Neutrophil (primary cell): Measurements from ENCODE around the gene ZFP1.
A peak's percentile ranks its signal among the peaks of the same experiment; 100 is the strongest.

Experiments used
- H3K27ac ChIP-seq: fragments of 200-600 bp; sonication (generic); 2 replicates; pipeline ENCODE4 v1.5.1; 2016; ENCODE audit warnings: mild to moderate bottlenecking, moderate library complexity
- H3K27me3 ChIP-seq: fragments of 200-600 bp; sonication (generic); 2 replicates; pipeline ENCODE4 v1.6.0; 2016; ENCODE audit warnings: mild to moderate bottlenecking
- H3K36me3 ChIP-seq: fragments of 200-600 bp; sonication (generic); 2 replicates; pipeline ENCODE4 v1.5.1; 2017
- H3K4me1 ChIP-seq, 2 experiments: fragments of 200-600 bp in 1 of 2; sonication (generic) in 1 of 2; 1 replicate in 1 of 2; 2 replicates in 1 of 2; pipeline versions ENCODE4 v1.5.1 to v1.6.1; 2013 to 2016; ENCODE audit warnings: low read depth in 1 of 2, low read length in 1 of 2, mild to moderate bottlenecking in 1 of 2, moderate library complexity in 1 of 2; ENCODE audit not compliant: control insufficient read depth in 1 of 2, insufficient read depth in 1 of 2
- H3K4me3 ChIP-seq, 2 experiments: fragments of 200-600 bp in 1 of 2; sonication (generic) in 1 of 2; 1 replicate in 1 of 2; 2 replicates in 1 of 2; pipeline ENCODE4 v1.5.1; 2013 to 2016; ENCODE audit warnings: low read depth in 1 of 2, low read length in 1 of 2, mild to moderate bottlenecking in 1 of 2, moderate library complexity in 1 of 2
- H3K9me3 ChIP-seq: fragments of 200-600 bp; sonication (generic); 2 replicates; pipeline ENCODE4 v1.5.1; 2016
- CTCF ChIP-seq: fragments of 200-600 bp; sonication (generic); IDR thresholded peaks from 2 replicates; pipeline ENCODE4 v1.5.1; 2016; ENCODE audit warnings: antibody characterized with exemption

Gene ZFP1

GRCh38 chr16:75148311-75149195 is at the start of gene ZFP1:
Gene ZFP1, plus strand, starts transcription at chr16:75148524. Its CDS starts 4,428 bp downstream, at chr16:75152952.
- Histone ChIP-seq H3K4me1 (peaks cover 3 to 4% of the 10 kb centered on the region in 2 experiments), H3K27ac (peak within 1 kb of the TSS; percentile 74), H3K36me3 (no peaks in the 10 kb centered on the region), H3K4me3 (peak within 1 kb of the TSS; percentile 76 to 79), H3K9me3 (peaks cover 3% of the 10 kb centered on the region), H3K27me3 (no peaks in the 10 kb centered on the region)
- TF ChIP-seq CTCF = no peak

DNA sequence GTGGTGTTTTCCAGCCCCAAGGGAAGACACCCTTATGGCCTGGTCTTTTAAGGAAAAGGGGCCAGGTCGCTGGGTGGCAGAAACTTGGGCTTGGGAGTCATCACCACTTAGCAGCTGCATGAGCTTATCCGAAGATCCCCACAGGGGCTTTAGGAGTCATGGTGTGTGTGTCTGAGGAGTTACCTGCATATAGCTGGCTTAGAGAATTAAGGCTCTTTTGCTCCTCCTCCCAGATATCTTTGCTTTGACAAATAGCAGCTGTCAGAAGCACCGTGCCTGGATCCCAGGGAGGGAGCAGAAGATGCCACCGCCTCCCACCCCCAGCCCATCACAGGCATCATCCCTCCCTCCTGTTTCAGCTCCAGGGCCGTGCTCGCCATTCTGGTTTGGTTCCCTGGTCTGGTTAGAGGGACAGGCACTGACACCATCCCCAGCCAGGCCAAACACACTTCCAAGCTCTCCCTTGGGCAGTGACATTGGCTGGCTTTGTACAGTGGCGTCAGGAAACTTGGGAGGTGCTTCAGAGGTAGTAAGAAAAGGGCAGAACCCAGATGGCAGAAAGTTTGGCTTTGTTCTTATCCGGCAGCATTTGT is 49.2 kb upstream of the ZFP1 start:
- no peaks in the 10 kb centered on the region for H3K9me3 ChIP-seq
- H3K36me3 ChIP-seq = no peaks in the 10 kb centered on the region
- no peak overlapping the region for H3K4me3 ChIP-seq
- H3K4me1 ChIP-seq = peaks cover 24 to 25% of the 10 kb centered on the region in 2 experiments
- TF ChIP-seq CTCF = no peak
- H3K27ac ChIP-seq = peak overlapping the region; percentile 50
- H3K27me3 ChIP-seq = no peaks in the 10 kb centered on the region

DNA sequence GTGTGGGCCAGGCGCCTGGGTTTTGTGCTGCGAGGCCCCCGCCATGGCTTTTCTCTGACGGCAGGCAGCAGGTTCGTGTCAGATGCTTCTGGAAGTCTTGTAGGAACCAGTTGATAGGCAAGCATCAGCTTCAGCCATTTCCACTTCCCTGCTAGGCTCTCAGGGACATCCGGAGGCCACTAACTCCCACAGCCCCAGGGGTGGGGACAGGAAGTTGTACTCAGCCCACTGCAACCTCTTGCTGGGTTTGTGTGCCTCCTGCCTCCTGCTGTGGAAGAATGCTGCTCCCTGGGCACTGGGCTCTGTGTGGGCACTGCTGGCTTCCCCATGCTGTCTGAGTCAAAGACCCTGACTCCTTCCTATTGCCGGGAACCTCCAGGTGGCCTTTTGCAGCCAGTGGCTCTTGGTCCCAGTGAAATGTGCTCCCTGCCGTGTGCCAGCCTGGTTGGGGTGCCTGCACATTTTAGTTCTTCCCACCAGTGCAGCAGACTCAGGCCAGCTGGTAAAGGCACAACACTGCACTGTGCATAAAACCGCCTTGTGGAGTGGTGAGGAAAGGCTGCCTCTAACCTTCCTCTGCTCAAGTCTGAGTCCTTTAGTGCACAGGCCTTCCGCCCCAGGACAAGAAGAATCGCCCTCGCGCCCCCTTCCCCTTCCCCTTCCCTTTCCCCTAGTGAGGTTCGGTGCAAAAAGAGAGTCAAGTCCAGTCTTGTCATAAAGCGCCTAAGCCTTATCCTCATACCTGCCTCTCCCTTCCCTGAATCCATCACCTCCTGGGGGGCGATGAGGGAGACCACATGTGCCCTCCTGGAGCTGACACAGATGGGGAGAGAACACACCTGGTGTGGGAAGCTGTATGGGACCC is 48.4 kb upstream of the ZFP1 start:
- H3K4me3 ChIP-seq = no peak overlapping the region
- no peaks in the 10 kb centered on the region for H3K27me3 ChIP-seq
- TF ChIP-seq CTCF = no peak
- peak overlapping the region; percentile 50 for H3K27ac ChIP-seq
- H3K36me3 ChIP-seq = no peaks in the 10 kb centered on the region
- H3K9me3 ChIP-seq = no peaks in the 10 kb centered on the region
- peaks cover 32 to 33% of the 10 kb centered on the region in 2 experiments for H3K4me1 ChIP-seq

DNA sequence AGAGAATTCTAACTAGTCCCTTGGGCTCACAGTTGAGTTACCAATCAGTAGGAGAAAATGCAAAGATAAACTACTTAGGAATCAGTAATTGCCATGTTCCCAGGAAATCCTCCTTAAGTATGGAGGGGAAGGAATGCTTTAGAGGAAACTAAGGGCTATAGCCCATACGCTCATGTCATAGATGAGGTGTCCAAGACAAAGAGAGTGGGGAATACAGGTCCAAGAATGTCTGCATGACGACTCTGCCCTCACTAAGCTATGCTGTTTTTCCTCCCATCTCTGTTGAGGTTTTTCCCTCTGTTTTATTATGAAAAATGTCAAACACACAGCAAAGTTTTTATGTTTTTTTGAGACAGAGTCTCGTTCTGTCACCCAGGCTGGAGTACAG is 47.7 kb upstream of the ZFP1 start:
- no peak overlapping the region for H3K4me3 ChIP-seq
- H3K36me3 ChIP-seq = no peaks in the 10 kb centered on the region
- H3K27ac ChIP-seq = no peak overlapping the region
- H3K9me3 ChIP-seq = no peaks in the 10 kb centered on the region
- H3K4me1 ChIP-seq = peaks cover 38 to 40% of the 10 kb centered on the region in 2 experiments
- H3K27me3 ChIP-seq = no peaks in the 10 kb centered on the region
- no peak for TF ChIP-seq CTCF

- H3K4me1 ChIP-seq = peaks cover 49 to 50% of the 10 kb centered on the region in 2 experiments
- no peak for TF ChIP-seq CTCF
Observed at GRCh38 chr16:75101635-75102034, 46.7 kb upstream of the ZFP1 start.

More at GRCh38 chr16:75101635-75102034, 46.7 kb upstream of the ZFP1 start:
- no peak overlapping the region for H3K4me3 ChIP-seq
- no peaks in the 10 kb centered on the region for H3K27me3 ChIP-seq
- H3K27ac ChIP-seq = no peak overlapping the region
- no peaks in the 10 kb centered on the region for H3K9me3 ChIP-seq
- no peaks in the 10 kb centered on the region for H3K36me3 ChIP-seq
